ENCODE data around the gene AMHR2.

GRCh38 chr12:53462935-53463334 lies 39.3 kb downstream of the AMHR2 start:
- TF ChIP-seq CTCF (conservative IDR thresholded peaks at IDR 0.05), result no peak
- TF ChIP-seq EZH2 (IDR thresholded peaks at IDR 0.05; ENCODE audit: low read depth), result no peak

All from PC-9 (cell line).